C1 segment of cervical spinal cord (tissue), 14 donors: Measurements from ENCODE around the gene MYOM1.
"Not testable (repeated sequence)": the region's sequence is repeated elsewhere in the genome, so short reads cannot be mapped to it uniquely, and the experiment has no call there.

Experiments used
- DNase-seq, 14 donors: peaks; one replicate each; lab custom pipeline; 2025; lab: John Stamatoyannopoulos, UW

Gene MYOM1

GRCh38 chr18:3220868-3221267, 1.1 kb upstream of the MYOM1 start:
- not testable (repeated sequence) for DNase-seq

GRCh38 chr18:3219241-3219630, 532 bp downstream of the MYOM1 start:
- no peak for DNase-seq

GRCh38 chr18:3218819-3219218, 949 bp downstream of the MYOM1 start:
- no peak for DNase-seq

- no peak for DNase-seq
Measured at GRCh38 chr18:3217948-3218647, 1.7 kb downstream of the MYOM1 start.

GRCh38 chr18:3216987-3217386, 2.8 kb downstream of the MYOM1 start:
- DNase-seq: no peak

- no peak for DNase-seq
Measured at GRCh38 chr18:3214855-3215637, 4.7 kb downstream of the MYOM1 start.

GRCh38 chr18:3213300-3214059, 6.3 kb downstream of the MYOM1 start:
- no peak for DNase-seq

GRCh38 chr18:3212657-3213056, 7.1 kb downstream of the MYOM1 start:
- no peak for DNase-seq

- no peak for DNase-seq
Measured at GRCh38 chr18:3211236-3211992, 8.4 kb downstream of the MYOM1 start.

GRCh38 chr18:3209859-3210569, 9.8 kb downstream of the MYOM1 start:
- no peak for DNase-seq

GRCh38 chr18:3207565-3207964, 12.2 kb downstream of the MYOM1 start:
- no peak for DNase-seq

GRCh38 chr18:3205239-3205638, 14.5 kb downstream of the MYOM1 start:
- no peak for DNase-seq

- DNase-seq: no peak
Measured at GRCh38 chr18:3199942-3200645, 19.7 kb downstream of the MYOM1 start.

GRCh38 chr18:3198260-3198860, 21.4 kb downstream of the MYOM1 start:
- not testable (repeated sequence) for DNase-seq

GRCh38 chr18:3194947-3195612, 24.7 kb downstream of the MYOM1 start:
- no peak for DNase-seq

GRCh38 chr18:3193331-3193730, 26.4 kb downstream of the MYOM1 start:
- DNase-seq: no peak

GRCh38 chr18:3192752-3193151, 27.0 kb downstream of the MYOM1 start:
- DNase-seq: no peak

- no peak for DNase-seq
Measured at GRCh38 chr18:3192286-3192685, 27.5 kb downstream of the MYOM1 start.

- DNase-seq: no peak
Measured at GRCh38 chr18:3190610-3191009, 29.2 kb downstream of the MYOM1 start.
